Pancreas (tissue), 10 donors: ENCODE data around the gene ANKRD1. TPM values are rescaled to one million over a fixed set of nuclear protein-coding genes. Genes with fewer than 3 reads are reported as not detected.

Experiments used
- ATAC-seq, 4 donors: fragments of 200-7000 bp; cut with Tn5 transposase; one replicate each; pipeline versions ENCODE4 v1.8.0 to v1.9.1; 2020; ENCODE audit warnings: mild to moderate bottlenecking in 4 of 4, moderate library complexity in 4 of 4
- DNase-seq, 6 donors: peaks; one replicate each; pipeline ENCODE4 v3.0.0-alpha.2; 2020
- FAIRE-seq: peaks from 2 replicates; lab custom pipeline; 2012; peaks lifted over from hg19 to GRCh38; lab: Jason Lieb, UNC
- H3K27ac ChIP-seq, 4 donors: fragments of 200-600 bp; sonication (generic); 1 replicate in 3 of 4; 2 replicates in 1 of 4; pipeline versions ENCODE4 v1.5.0 to v1.8.0; 2020
- H3K27me3 ChIP-seq, 4 donors: fragments of 200-600 bp; one replicate each; pipeline ENCODE4 v1.8.0; 2021
- H3K36me3 ChIP-seq, 3 donors: fragments of 200-600 bp; sonication (generic) in 1 of 3; one replicate each; pipeline versions ENCODE4 v1.5.0 to v1.8.0; 2020 to 2021
- H3K4me1 ChIP-seq, 3 donors: fragments of 200-600 bp; one replicate each; pipeline ENCODE4 v1.8.0; 2021
- H3K4me3 ChIP-seq, 4 donors: fragments of 200-600 bp; sonication (generic) in 2 of 4; one replicate each; pipeline versions ENCODE4 v1.5.0 to v1.8.0; 2020 to 2021
- H3K9me3 ChIP-seq, 4 donors: fragments of 200-600 bp; one replicate each; pipeline ENCODE4 v1.8.0; 2021
- WGBS, 2 donors: extraction: QIAGEN DNeasy Blood & Tissue Kit; methylation state at CpG; one replicate each; pipeline ENCODE4 v1.1.7; 2013; 5-methylcytosine and 5-hydroxymethylcytosine counted together
- intact Hi-C, 3 donors: fragments of 100-400 bp; cut with DNase I; formaldehyde crosslinking; loops; one replicate each; pipeline versions ENCODE4 v1.11.1 to v1.14.2; 2022
- polyA plus RNA-seq, 2 donors: library from polyadenylated mRNA; stranded (reverse); fragments of 200-250 nt; gene quantifications; one replicate each; pipeline ENCODE4 v1.2.3, GENCODE V29; 2013
- total RNA-seq, 6 donors: library from RNA; stranded (reverse); fragmentation: NEBNext Ultra II Directional in 4 of 6; extraction: Animal tissue kit (Norgen Biotek cat#: 25700) in 4 of 6; gene quantifications; one replicate each; pipeline versions ENCODE4 v1.2.1 to v1.2.4, GENCODE V29; 2021 to 2023
- TF ChIP-seq, protein P1 (sequence below), 4 donors: fragments of 200-600 bp; sonication (generic) in 3 of 4; IDR thresholded peaks; one replicate each; pipeline versions ENCODE4 v1.5.0 to v1.8.0; 2021; ENCODE audit warnings: antibody characterized with exemption in 4 of 4
- donor health status: healthy with polysubstance abuse.
- donor health status: DM: no; HTN: no; CAD: no; lungs with moderate emphysema.
- donor health status: DM: no; HTN: no; CAD: no.
- donor health status: control.
- donor health status: control.
- donor health status: Bipolar disorder and iron deficiency.
- donor health status: DM: yes; HTN: yes; CAD: no.
- donor health status: DM: no; HTN: no; CAD: no.
- donor health status: DM: no; HTN: no; CAD: no.
- donor health status: DM: yes; HTN: yes; CAD: no.

Gene ANKRD1
- total and polyA plus RNA-seq, 8 donors = 0.12 to 2.8 (median 1.4) TPM

DNA sequence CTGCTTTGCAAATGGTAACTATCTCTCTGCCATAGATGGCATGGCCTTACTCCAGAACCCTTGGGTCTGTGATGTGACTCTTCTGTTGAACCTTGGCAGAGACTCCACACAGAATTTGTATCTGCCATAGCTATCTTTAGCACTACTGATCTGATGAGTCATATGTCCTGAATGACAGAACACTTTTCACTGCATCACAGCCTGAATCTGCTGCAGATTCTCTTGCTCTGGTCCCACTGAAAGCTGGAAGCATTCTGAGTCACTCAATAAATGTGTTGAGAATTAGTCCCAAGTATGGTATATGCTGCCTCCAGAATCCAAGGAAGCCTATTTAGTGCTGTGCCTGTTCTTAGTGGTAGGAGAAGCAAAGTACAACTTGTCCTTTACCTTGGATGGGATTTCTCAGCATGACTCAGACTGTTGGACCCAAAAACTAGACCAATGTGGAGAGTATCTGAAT lies 39.5 kb upstream of the ANKRD1 start:
- ATAC-seq = no peak
- no peak for FAIRE-seq

DNA sequence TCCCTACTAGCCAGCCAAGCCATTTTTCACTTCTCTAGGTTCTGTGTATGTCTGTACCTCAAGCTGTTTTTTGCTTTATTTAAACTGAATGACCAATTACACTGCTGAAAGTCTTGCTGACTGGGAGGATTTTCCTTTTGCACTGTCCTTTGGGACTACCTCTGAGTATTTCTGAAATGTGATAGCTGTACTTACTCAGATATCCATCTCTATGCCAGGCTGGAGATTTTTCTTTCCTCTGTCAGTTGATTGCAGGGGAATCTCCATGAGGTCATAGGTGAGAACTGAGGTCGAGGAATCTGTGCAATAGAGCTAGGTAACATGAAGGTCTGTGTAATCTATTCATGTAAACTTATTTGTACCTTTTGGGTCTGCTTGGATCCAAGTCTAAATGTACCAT lies 38.9 kb upstream of the ANKRD1 start:
- DNase-seq (no peak), ATAC-seq (no peak), FAIRE-seq (no peak)
- Histone ChIP-seq H3K27ac (no peak overlapping the region), H3K4me1 (no peaks in the 10 kb centered on the region), H3K9me3 (no peaks in the 10 kb centered on the region), H3K4me3 (no peak overlapping the region), H3K36me3 (no peaks in the 10 kb centered on the region), H3K27me3 (no peaks in the 10 kb centered on the region)
- intact Hi-C loops = no loop called here
- 45 to 67% methylated on average over 1 of the region's 1 CpG for WGBS, 2 donors
- TF ChIP-seq, protein P1, sequence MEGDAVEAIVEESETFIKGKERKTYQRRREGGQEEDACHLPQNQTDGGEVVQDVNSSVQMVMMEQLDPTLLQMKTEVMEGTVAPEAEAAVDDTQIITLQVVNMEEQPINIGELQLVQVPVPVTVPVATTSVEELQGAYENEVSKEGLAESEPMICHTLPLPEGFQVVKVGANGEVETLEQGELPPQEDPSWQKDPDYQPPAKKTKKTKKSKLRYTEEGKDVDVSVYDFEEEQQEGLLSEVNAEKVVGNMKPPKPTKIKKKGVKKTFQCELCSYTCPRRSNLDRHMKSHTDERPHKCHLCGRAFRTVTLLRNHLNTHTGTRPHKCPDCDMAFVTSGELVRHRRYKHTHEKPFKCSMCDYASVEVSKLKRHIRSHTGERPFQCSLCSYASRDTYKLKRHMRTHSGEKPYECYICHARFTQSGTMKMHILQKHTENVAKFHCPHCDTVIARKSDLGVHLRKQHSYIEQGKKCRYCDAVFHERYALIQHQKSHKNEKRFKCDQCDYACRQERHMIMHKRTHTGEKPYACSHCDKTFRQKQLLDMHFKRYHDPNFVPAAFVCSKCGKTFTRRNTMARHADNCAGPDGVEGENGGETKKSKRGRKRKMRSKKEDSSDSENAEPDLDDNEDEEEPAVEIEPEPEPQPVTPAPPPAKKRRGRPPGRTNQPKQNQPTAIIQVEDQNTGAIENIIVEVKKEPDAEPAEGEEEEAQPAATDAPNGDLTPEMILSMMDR (IDR thresholded peaks at IDR 0.05) = no peak

More for the DNA sequence above, 39.5 kb upstream of the ANKRD1 start:
- H3K27ac ChIP-seq = no peak overlapping the region
- no peaks in the 10 kb centered on the region for H3K36me3 ChIP-seq
- H3K27me3 ChIP-seq = no peaks in the 10 kb centered on the region
- H3K9me3 ChIP-seq = no peaks in the 10 kb centered on the region
- TF ChIP-seq, protein P1 (IDR thresholded peaks at IDR 0.05) = no peak
- DNase-seq = no peak
- H3K4me3 ChIP-seq = no peak overlapping the region
- no peaks in the 10 kb centered on the region for H3K4me1 ChIP-seq
- intact Hi-C loops = no loop called here

DNA sequence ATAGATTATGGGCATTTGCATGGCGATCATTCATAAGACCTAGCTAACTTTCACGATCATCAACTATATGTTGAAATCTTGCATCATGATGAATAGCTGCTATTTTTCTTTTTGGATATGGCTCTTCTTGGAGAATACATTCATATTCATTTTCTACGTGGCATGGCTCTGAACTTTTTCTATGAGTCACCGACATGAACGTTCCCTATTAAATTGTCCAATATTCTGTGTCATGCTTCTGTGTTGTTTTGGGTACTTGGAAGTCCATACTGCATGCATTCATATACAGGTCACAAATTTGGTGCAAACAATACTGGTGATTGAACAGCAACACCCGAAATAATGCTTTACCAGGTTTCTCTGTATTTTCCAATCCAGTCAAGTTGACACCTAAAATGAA lies 37.9 kb upstream of the ANKRD1 start:
- Histone ChIP-seq H3K4me3 (no peak overlapping the region), H3K9me3 (no peaks in the 10 kb centered on the region), H3K27ac (no peak overlapping the region), H3K27me3 (no peaks in the 10 kb centered on the region), H3K36me3 (no peaks in the 10 kb centered on the region), H3K4me1 (no peaks in the 10 kb centered on the region)
- DNase-seq = no peak
- TF ChIP-seq, protein P1 (IDR thresholded peaks at IDR 0.05) = no peak
- intact Hi-C loops = no loop called here
- WGBS, 2 donors = 79 to 86% methylated on average over 6 of the region's 6 CpGs
- no peak for FAIRE-seq
- no peak for ATAC-seq

DNA sequence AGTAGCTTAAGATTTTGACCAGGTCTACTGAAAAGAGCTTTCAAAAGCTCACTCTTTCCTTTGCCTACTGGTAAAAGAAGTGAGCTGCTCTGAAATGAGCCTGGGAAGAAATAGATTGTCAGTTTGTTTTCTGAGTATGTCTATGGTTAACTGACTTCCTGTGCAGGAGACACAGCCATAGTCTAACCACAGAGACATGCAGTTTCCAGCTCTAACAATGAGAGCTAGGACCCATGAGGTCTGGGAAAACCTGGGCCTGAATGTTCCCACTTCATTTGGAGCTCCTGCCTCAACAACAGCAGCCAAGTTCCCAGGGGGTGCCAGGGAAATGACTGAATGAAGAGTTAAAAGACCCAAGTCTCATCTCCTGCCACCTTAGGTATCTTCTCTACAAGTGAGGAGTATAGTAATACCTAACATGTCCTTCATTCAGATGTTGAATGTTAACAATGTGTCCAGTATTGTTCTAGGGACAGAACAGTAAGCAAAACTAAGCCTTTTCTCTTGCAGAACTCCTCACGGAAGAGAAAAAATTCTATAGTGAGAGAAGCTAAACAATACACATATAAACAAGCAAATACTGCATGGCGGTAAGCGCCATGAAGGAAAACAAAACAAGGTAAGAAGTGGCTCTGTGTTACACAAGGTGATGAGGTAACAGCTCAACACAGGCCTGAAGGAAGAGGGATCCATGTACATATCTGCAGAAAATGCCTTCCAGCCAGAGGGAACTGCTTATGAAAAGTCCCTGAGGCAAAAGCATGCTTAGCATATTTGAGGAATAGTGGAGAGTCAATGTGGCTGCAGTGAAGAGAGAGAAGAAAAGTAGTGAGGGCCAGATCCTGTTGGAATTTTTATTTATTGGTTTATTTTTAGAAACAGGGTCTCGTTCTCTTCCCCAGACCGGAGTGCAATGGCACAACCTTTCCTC lies 26.4 kb upstream of the ANKRD1 start:
- no peak for FAIRE-seq
- WGBS, 2 donors = 78 to 83% methylated on average over 5 of the region's 5 CpGs
- intact Hi-C loops = no loop called here

More for the DNA sequence above, 26.4 kb upstream of the ANKRD1 start:
- H3K4me3 ChIP-seq = no peak overlapping the region
- no peaks in the 10 kb centered on the region for H3K36me3 ChIP-seq
- TF ChIP-seq, protein P1 (IDR thresholded peaks at IDR 0.05) = no peak
- no peak overlapping the region for H3K27ac ChIP-seq
- ATAC-seq (no peak), DNase-seq (no peak)
- H3K4me1 ChIP-seq = no peaks in the 10 kb centered on the region
- no peaks in the 10 kb centered on the region for H3K27me3 ChIP-seq
- no peaks in the 10 kb centered on the region for H3K9me3 ChIP-seq
